ENCODE measurements around the gene ZNF208. TPM values are rescaled to one million over a fixed set of nuclear protein-coding genes. Genes with fewer than 3 reads are reported as not detected.

Gene ZNF208
- polyA plus RNA-seq, 3 donors = not detected

- Histone ChIP-seq H3K4me2 (replicated peaks; ENCODE audit: extremely low read depth, low read length, poor library complexity, severe bottlenecking) (no peak overlapping the region), H3K36me3 (replicated peaks in 1 of 2; ENCODE audit: control insufficient read depth in 1 of 2, insufficient read depth in 2 of 2, low read length in 2 of 2) (no peaks in the 10 kb centered on the region), H3K79me2 (ENCODE audit: insufficient read depth, low read length) (no peaks in the 10 kb centered on the region), H3K4me1 (ENCODE audit: control insufficient read depth in 1 of 2, insufficient read depth in 2 of 2, low read length in 2 of 2) (no peaks in the 10 kb centered on the region), H3K9me3 (replicated peaks in 1 of 2; ENCODE audit: control insufficient read depth in 1 of 2, insufficient read depth in 1 of 2, low read length in 2 of 2) (peaks cover 52 to 88% of the 10 kb centered on the region in 2 donors), H3K27ac (ENCODE audit: low read depth in 1 of 2, low read length in 2 of 2) (no peak overlapping the region), H3K9ac (ENCODE audit: insufficient read depth, low read length, poor library complexity, severe bottlenecking) (no peak overlapping the region), H3K4me3 (replicated peaks in 1 of 3; ENCODE audit: low read depth in 2 of 3, low read length in 3 of 3) (no peak overlapping the region), H3K27me3 (ENCODE audit: control insufficient read depth in 2 of 2, insufficient read depth in 2 of 2, low read length in 2 of 2) (no peaks in the 10 kb centered on the region), H2AFZ (ENCODE audit: insufficient read depth, low read depth, low read length, poor library complexity, severe bottlenecking) (no peak overlapping the region), H4K20me1 (ENCODE audit: insufficient read depth, low read length) (no peaks in the 10 kb centered on the region)
- no peak for DNase-seq
- intact Hi-C loops (cut with micrococcal nuclease) = no loop called here
- Mint-ChIP-seq H3K9me3 (peaks cover 13 to 53% (median 47%) of the 10 kb centered on the region in 7 donors), H3K27ac (no peak overlapping the region), H3K27me3 (ENCODE audit: low read depth in 3 of 3) (no peaks in the 10 kb centered on the region), H3K4me1 (no peaks in the 10 kb centered on the region), H3K36me3 (no peaks in the 10 kb centered on the region), H3K4me3 (no peak overlapping the region)
- no CpG with 5 or more reads among the region's 5 CpGs for WGBS (ENCODE audit: insufficient coverage)
- TF ChIP-seq CTCF (IDR thresholded peaks at IDR 0.05) = no peak
These were observed 76.6 kb downstream of the ZNF208 start for GRCh38 chr19:21934131-21934530.

- WGBS (ENCODE audit: insufficient coverage) = 14% methylated on average over 1 of the region's 2 CpGs
- no peak for DNase-seq
- Histone ChIP-seq H3K36me3 (replicated peaks in 1 of 2; ENCODE audit: control insufficient read depth in 1 of 2, insufficient read depth in 2 of 2, low read length in 2 of 2) (no peaks in the 10 kb centered on the region), H3K9ac (ENCODE audit: insufficient read depth, low read length, poor library complexity, severe bottlenecking) (no peak overlapping the region), H3K27me3 (ENCODE audit: control insufficient read depth in 2 of 2, insufficient read depth in 2 of 2, low read length in 2 of 2) (no peaks in the 10 kb centered on the region), H4K20me1 (ENCODE audit: insufficient read depth, low read length) (no peaks in the 10 kb centered on the region), H3K27ac (ENCODE audit: low read depth in 1 of 2, low read length in 2 of 2) (no peak overlapping the region), H3K4me1 (ENCODE audit: control insufficient read depth in 1 of 2, insufficient read depth in 2 of 2, low read length in 2 of 2) (no peaks in the 10 kb centered on the region), H3K79me2 (ENCODE audit: insufficient read depth, low read length) (no peaks in the 10 kb centered on the region), H3K4me2 (replicated peaks; ENCODE audit: extremely low read depth, low read length, poor library complexity, severe bottlenecking) (no peak overlapping the region), H2AFZ (ENCODE audit: insufficient read depth, low read depth, low read length, poor library complexity, severe bottlenecking) (no peak overlapping the region), H3K9me3 (replicated peaks in 1 of 2; ENCODE audit: control insufficient read depth in 1 of 2, insufficient read depth in 1 of 2, low read length in 2 of 2) (peaks cover 43 to 91% of the 10 kb centered on the region in 2 donors), H3K4me3 (replicated peaks in 1 of 3; ENCODE audit: low read depth in 2 of 3, low read length in 3 of 3) (no peak overlapping the region)
- Mint-ChIP-seq H3K9me3 (peaks cover 19 to 65% (median 48%) of the 10 kb centered on the region in 7 donors), H3K4me1 (no peaks in the 10 kb centered on the region), H3K4me3 (no peak overlapping the region), H3K36me3 (no peaks in the 10 kb centered on the region), H3K27ac (no peak overlapping the region), H3K27me3 (ENCODE audit: low read depth in 3 of 3) (no peaks in the 10 kb centered on the region)
- no peak for TF ChIP-seq CTCF (IDR thresholded peaks at IDR 0.05)
- intact Hi-C loops (cut with micrococcal nuclease) = no loop called here
These were observed 88.5 kb downstream of the ZNF208 start for GRCh38 chr19:21922276-21922675.

All from CD14-positive monocyte (primary cell).